ENCODE data around the gene PCAT7.

Gene PCAT7

GRCh38 chr9:94526951-94527350, 27.9 kb upstream of the PCAT7 start:
- TF ChIP-seq EZH2 (IDR thresholded peaks at IDR 0.05; ENCODE audit: borderline replicate concordance, low read depth, low read length, severe bottlenecking) = no peak
- no peak for TF ChIP-seq CTCF (IDR thresholded peaks at IDR 0.05; ENCODE audit: borderline replicate concordance, extremely low read depth, low read length, poor library complexity, severe bottlenecking)
- Histone ChIP-seq H3K4me2 (ENCODE audit: insufficient read depth, low read length) (no peak overlapping the region), H3K79me2 (ENCODE audit: insufficient read depth, low read length) (no peaks in the 10 kb centered on the region), H3K9ac (ENCODE audit: low read depth, low read length) (no peak overlapping the region), H3K27ac (ENCODE audit: low read length) (no peak overlapping the region), H3K36me3 (ENCODE audit: insufficient read depth, low read length) (no peaks in the 10 kb centered on the region), H3K4me1 (ENCODE audit: insufficient read depth, low read length) (no peaks in the 10 kb centered on the region), H3K4me3 (ENCODE audit: low read depth in 1 of 2, low read length in 2 of 2) (no peak overlapping the region), H4K20me1 (ENCODE audit: insufficient read depth, low read length) (no peaks in the 10 kb centered on the region), H2AFZ (ENCODE audit: low read depth, low read length) (no peak overlapping the region), H3K27me3 (ENCODE audit: insufficient read depth, low read length, poor library complexity) (no peaks in the 10 kb centered on the region), H3K9me3 (ENCODE audit: insufficient read depth, low read length, severe bottlenecking) (no peaks in the 10 kb centered on the region)
- DNase-seq (no peak), ATAC-seq (ENCODE audit: insufficient read depth, low read depth) (no peak)

GRCh38 chr9:94528886-94529285, 26.0 kb upstream of the PCAT7 start:
- Histone ChIP-seq H3K79me2 (ENCODE audit: insufficient read depth, low read length) (no peaks in the 10 kb centered on the region), H3K27me3 (ENCODE audit: insufficient read depth, low read length, poor library complexity) (peaks cover 2% of the 10 kb centered on the region), H3K27ac (ENCODE audit: low read length) (no peak overlapping the region), H3K9me3 (ENCODE audit: insufficient read depth, low read length, severe bottlenecking) (no peaks in the 10 kb centered on the region), H3K4me1 (ENCODE audit: insufficient read depth, low read length) (no peaks in the 10 kb centered on the region), H4K20me1 (ENCODE audit: insufficient read depth, low read length) (no peaks in the 10 kb centered on the region), H3K36me3 (ENCODE audit: insufficient read depth, low read length) (no peaks in the 10 kb centered on the region), H2AFZ (ENCODE audit: low read depth, low read length) (no peak overlapping the region), H3K4me3 (ENCODE audit: low read depth in 1 of 2, low read length in 2 of 2) (no peak overlapping the region), H3K4me2 (ENCODE audit: insufficient read depth, low read length) (no peak overlapping the region), H3K9ac (ENCODE audit: low read depth, low read length) (no peak overlapping the region)
- no peak for TF ChIP-seq EZH2 (IDR thresholded peaks at IDR 0.05; ENCODE audit: borderline replicate concordance, low read depth, low read length, severe bottlenecking)
- no peak for TF ChIP-seq CTCF (IDR thresholded peaks at IDR 0.05; ENCODE audit: borderline replicate concordance, extremely low read depth, low read length, poor library complexity, severe bottlenecking)
- DNase-seq (no peak), ATAC-seq (ENCODE audit: insufficient read depth, low read depth) (no peak)

GRCh38 chr9:94533155-94533554, 21.7 kb upstream of the PCAT7 start:
- H3K27me3 ChIP-seq (ENCODE audit: insufficient read depth, low read length, poor library complexity) = peaks cover 2% of the 10 kb centered on the region
- no peak overlapping the region for H3K4me2 ChIP-seq (ENCODE audit: insufficient read depth, low read length)
- no peaks in the 10 kb centered on the region for H3K36me3 ChIP-seq (ENCODE audit: insufficient read depth, low read length)
- H3K79me2 ChIP-seq (ENCODE audit: insufficient read depth, low read length) = no peaks in the 10 kb centered on the region
- no peak overlapping the region for H3K9ac ChIP-seq (ENCODE audit: low read depth, low read length)
- H3K27ac ChIP-seq (ENCODE audit: low read length) = no peak overlapping the region
- H3K4me1 ChIP-seq (ENCODE audit: insufficient read depth, low read length) = no peaks in the 10 kb centered on the region
- no peak overlapping the region for H2AFZ ChIP-seq (ENCODE audit: low read depth, low read length)
- H3K4me3 ChIP-seq (ENCODE audit: low read depth in 1 of 2, low read length in 2 of 2) = no peak overlapping the region
- TF ChIP-seq EZH2 (IDR thresholded peaks at IDR 0.05; ENCODE audit: borderline replicate concordance, low read depth, low read length, severe bottlenecking) = no peak
- TF ChIP-seq CTCF (IDR thresholded peaks at IDR 0.05; ENCODE audit: borderline replicate concordance, extremely low read depth, low read length, poor library complexity, severe bottlenecking) = no peak
- no peaks in the 10 kb centered on the region for H3K9me3 ChIP-seq (ENCODE audit: insufficient read depth, low read length, severe bottlenecking)
- no peak for ATAC-seq (ENCODE audit: insufficient read depth, low read depth)
- DNase-seq = no peak
- no peaks in the 10 kb centered on the region for H4K20me1 ChIP-seq (ENCODE audit: insufficient read depth, low read length)

- peaks cover 2% of the 10 kb centered on the region for H3K27me3 ChIP-seq (ENCODE audit: insufficient read depth, low read length, poor library complexity)
- DNase-seq (no peak), ATAC-seq (ENCODE audit: insufficient read depth, low read depth) (no peak)
- H3K9me3 ChIP-seq (ENCODE audit: insufficient read depth, low read length, severe bottlenecking) = no peaks in the 10 kb centered on the region
- H3K4me2 ChIP-seq (ENCODE audit: insufficient read depth, low read length) = no peak overlapping the region
- H3K4me1 ChIP-seq (ENCODE audit: insufficient read depth, low read length) = no peaks in the 10 kb centered on the region
- H4K20me1 ChIP-seq (ENCODE audit: insufficient read depth, low read length) = no peaks in the 10 kb centered on the region
- H3K36me3 ChIP-seq (ENCODE audit: insufficient read depth, low read length) = no peaks in the 10 kb centered on the region
- no peak overlapping the region for H3K9ac ChIP-seq (ENCODE audit: low read depth, low read length)
- no peak for TF ChIP-seq EZH2 (IDR thresholded peaks at IDR 0.05; ENCODE audit: borderline replicate concordance, low read depth, low read length, severe bottlenecking)
- TF ChIP-seq CTCF (IDR thresholded peaks at IDR 0.05; ENCODE audit: borderline replicate concordance, extremely low read depth, low read length, poor library complexity, severe bottlenecking) = no peak
- no peak overlapping the region for H3K4me3 ChIP-seq (ENCODE audit: low read depth in 1 of 2, low read length in 2 of 2)
- H3K79me2 ChIP-seq (ENCODE audit: insufficient read depth, low read length) = no peaks in the 10 kb centered on the region
- H2AFZ ChIP-seq (ENCODE audit: low read depth, low read length) = no peak overlapping the region
- no peak overlapping the region for H3K27ac ChIP-seq (ENCODE audit: low read length)
Measured at GRCh38 chr9:94533601-94534000, 21.3 kb upstream of the PCAT7 start.

Data from DND-41 (cell line).